Cerebellar nuclear complex (tissue), 1 donor: Measurements from ENCODE around the gene COA4.
A peak's percentile ranks its signal among the peaks of the same experiment; 100 is the strongest.
"Not testable (repeated sequence)": the region's sequence is repeated elsewhere in the genome, so short reads cannot be mapped to it uniquely, and the experiment has no call there.

ENCODE experiments used
- DNase-seq, 2 experiments: peaks; one replicate each; lab custom pipeline; 2025; lab: John Stamatoyannopoulos, UW

The COA4 gene

GRCh38 chr11:73876424-73877310, at the start of gene COA4, which contains the start of gene PAAF1:
TSS of gene COA4 (minus strand) at chr11:73876846. CDS start at chr11:73873378, 3,468 bp downstream.
TSS of gene PAAF1 (plus strand) at chr11:73876999. CDS start at chr11:73877022, 23 bp downstream.
- DNase-seq, result peak; percentile 90

GRCh38 chr11:73921180-73921579, 44.5 kb upstream of the COA4 start:
- no peak for DNase-seq

- no peak for DNase-seq
Observed at GRCh38 chr11:73916435-73916834, 39.8 kb upstream of the COA4 start.

DNA sequence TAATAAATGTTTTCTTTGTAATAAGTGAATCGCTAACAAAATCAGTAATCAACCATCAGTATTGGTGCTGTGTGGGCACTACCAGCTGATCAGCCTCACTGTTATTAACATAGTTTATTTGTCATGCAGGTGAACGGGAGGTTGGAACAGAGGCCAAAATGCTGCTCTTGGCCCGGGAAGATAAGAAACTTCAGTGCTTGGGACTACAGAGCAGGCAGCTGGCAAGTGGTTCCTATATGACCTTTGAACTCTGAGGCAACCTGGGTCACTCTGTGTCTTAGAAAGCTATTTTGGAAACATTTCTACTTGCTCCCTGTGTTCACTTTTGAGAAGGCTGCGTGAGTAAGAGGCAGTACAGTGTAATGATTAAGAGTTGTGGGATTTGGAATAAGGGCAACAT, 37.6 kb upstream of the COA4 start:
- no peak for DNase-seq

- DNase-seq, result no peak
Observed at GRCh38 chr11:73913472-73913871, 36.8 kb upstream of the COA4 start.

DNA sequence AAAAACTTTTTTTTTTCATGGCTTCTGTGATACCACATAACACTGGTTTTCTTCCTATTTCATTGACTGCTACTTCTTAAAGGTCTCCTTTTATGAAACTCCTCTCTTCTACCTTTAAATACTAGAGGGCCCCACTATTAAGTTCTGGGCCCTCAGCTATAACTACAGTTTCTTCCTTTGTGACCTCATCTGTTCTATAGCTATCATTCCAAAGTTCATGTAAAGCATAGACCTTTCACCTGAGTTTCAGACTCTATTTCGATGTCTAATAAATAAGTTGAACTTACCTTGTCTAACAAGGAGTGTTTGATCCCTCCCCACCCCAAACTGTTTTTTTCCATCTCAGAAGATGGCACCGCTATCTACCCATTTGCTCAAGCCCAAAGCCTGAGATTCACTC, 35.4 kb upstream of the COA4 start:
- DNase-seq, result no peak

DNA sequence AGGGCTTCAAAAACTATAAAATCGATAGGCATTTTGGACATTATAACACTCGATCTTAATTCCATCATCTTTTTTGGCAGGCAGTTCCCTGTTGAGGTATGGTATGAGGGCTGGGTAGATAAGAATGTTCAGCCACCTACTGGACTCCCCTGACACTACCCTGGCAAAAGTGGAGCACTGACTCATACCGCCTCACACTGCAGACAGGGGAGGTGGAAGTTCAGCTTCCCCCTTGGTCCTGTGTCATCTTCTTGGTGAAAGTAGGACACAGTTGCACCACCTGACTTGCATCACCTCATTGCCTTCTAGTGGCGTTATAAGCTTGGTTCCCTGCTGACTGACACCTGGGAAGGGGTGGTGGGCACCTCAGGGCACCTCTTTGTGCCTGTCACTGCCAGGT, 30.5 kb upstream of the COA4 start:
- DNase-seq, result no peak

- no peak for DNase-seq
Observed at GRCh38 chr11:73902303-73902702, 25.7 kb upstream of the COA4 start.

- DNase-seq, result no peak
Observed at GRCh38 chr11:73894725-73895335, 18.2 kb upstream of the COA4 start.

DNA sequence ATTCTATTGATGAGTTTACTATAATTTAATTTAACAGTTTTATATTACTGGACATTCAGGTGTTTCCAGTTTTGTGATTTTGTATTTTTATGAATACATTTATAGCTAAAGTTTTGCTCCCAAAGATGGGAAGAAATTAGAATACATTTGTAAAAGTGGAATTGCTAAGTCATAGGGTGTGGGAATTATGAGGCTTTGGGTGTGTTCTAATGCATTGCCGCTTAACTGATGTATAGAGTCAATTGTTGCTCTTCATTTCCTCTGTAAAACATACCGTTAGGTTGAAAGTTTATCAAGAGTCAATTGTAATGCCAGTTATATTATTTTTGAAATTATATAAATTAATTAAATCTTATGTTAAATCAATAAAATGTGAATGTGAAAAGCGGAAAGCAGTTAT, 16.4 kb upstream of the COA4 start:
- DNase-seq, result no peak

DNA sequence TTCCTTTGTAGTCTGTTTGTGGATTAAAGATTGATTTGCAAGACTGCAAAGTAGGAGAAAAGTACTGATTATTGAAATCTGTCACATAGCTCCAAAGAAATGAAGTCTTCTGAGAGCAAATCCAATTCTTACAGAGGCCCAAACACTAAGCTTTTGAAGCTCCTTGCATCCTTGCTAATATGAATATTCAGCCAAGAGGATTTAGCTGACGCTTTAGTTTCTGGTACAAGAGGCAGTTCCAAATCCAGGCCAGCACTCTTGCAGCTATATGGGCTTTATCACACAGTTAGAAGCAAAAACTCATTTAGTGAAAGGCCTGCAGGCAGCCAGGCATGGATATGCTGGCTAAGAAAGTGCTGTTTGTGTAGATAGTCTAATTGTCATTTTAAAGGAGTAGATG, 12.9 kb upstream of the COA4 start:
- DNase-seq, result no peak

GRCh38 chr11:73889019-73889418, 12.4 kb upstream of the COA4 start:
- DNase-seq, result no peak

GRCh38 chr11:73888244-73888643, 11.6 kb upstream of the COA4 start:
- no peak for DNase-seq

DNA sequence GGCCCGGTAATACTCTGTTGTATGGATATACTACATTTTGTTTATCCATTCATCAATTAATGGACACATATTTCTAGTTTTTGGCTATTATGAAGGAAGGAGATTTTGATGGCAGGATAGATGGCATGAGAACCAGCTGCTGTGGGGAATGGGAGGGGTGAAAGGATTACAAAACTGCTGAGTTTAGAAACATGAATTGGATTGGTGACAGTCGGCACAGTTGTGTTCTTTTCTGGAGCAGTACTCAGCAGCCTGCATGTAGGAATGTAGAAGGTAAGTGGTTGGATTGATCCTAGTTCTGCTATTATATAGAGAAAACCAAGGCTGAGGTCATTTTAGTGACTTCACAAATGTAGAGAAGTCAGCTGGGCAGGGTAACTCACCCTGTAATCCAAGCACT, 7.2 kb upstream of the COA4 start:
- no peak for DNase-seq

GRCh38 chr11:73880449-73880848, 3.8 kb upstream of the COA4 start:
- DNase-seq, result not testable (repeated sequence)

- DNase-seq, result no peak
Observed at GRCh38 chr11:73878771-73879170, 2.1 kb upstream of the COA4 start.

DNA sequence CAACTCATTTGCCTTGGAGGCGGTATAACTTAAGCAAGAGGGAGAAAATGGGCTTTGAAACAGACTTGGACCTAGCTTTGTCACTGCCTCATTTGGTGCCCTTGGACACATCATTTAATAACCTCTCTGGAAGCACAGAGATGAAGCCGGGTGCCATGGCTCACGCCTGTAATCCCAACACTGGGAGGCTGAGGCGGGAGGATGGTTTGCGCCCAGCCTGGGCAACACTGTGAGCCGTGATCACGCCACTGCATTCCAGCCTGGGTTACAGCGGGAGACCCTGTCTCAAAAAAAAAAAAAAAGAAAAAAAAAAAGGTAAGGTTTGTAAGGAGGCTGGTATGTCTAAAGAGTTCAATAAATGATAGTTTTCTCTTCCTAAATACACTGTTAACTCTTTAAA, 806 bp downstream of the COA4 start:
- DNase-seq, result no peak

DNA sequence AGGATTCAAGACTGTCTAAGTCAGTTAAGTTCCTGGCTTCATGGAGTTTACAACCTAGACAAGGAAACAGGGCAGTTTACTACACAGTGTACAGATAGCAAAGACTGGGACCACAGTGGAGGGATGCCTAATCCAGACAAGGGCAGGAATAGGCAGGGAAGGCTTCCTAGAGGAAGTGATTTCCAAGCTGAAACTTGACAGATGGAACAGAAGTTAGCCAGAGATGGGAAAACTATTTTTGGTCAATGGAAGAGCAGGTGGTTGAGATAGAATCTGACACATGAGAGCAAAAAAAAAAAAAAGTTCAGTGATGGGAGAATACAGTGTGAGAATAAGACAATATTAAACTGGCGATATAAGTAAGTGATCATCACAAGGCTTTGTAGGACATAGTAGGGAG, 1.3 kb downstream of the COA4 start:
- DNase-seq, result no peak

GRCh38 chr11:73872749-73873357, 3.8 kb downstream of the COA4 start:
- no peak for DNase-seq

DNA sequence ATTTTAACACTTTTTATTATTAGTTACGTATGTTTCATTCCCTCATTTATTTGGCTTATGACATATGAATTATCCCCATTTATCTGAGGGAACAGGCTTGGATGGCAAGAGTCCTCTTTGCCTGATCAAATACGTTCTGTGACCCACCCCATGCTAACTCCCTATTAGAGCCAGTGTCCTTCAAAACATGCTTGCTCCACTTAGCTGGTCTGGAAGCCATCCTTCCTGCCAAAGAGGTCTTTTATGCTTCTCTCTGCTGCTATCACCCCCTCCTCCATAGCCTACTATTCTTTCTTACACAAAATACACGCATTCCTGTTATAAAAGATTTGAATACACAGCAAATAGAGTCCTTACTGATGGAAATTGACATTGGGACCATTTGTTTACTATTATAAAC, 6.4 kb downstream of the COA4 start:
- no peak for DNase-seq

GRCh38 chr11:73869332-73869949, 7.2 kb downstream of the COA4 start:
- DNase-seq, result no peak

DNA sequence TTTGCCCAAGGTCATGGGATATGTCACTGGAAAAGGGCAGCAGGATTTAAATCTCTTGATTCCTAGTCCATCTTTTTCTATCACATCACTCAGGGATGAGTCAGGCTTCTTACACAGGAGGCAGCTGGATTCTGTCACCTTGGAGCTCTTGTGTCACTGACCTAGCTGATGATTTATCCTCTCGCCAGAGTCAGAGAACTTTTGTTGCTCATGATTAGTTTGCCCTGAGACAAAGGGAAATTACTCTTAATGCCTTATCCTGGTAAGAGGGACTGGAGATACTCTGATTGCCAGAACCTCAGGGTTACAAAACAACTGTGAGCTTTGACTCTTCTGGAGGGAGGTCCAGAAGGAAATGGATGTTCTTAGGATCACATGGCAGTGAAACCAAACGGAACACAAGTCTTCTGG, 10.1 kb downstream of the COA4 start:
- no peak for DNase-seq
